Activated naive CD4-positive, alpha-beta T cell treated with anti-CD3 and anti-CD28 coated beads for 36 hours (primary cell): ENCODE data around the gene VWA2. TPM values are rescaled to one million over a fixed set of nuclear protein-coding genes. Genes with fewer than 3 reads are reported as not detected.

Experiments used
- CTCF ChIA-PET: fragments of 350-600 bp; sonication (Branson Sonifier 250); formaldehyde crosslinking; loops from one replicate; lab custom pipeline; 2021; ENCODE audit warnings: antibody characterized with exemption; lab: Charles Lee
- DNase-seq: peaks from one replicate; pipeline ENCODE4 v3.0.0-alpha.2; 2020
- H3K27ac Mint-ChIP-seq: one replicate; pipeline ENCODE4 v1.8.0; 2021; ENCODE audit warnings: mild to moderate bottlenecking, mixed read lengths
- H3K27me3 Mint-ChIP-seq: one replicate; pipeline ENCODE4 v1.8.0; 2021; ENCODE audit warnings: low read depth, mixed read lengths
- H3K36me3 Mint-ChIP-seq: one replicate; pipeline ENCODE4 v1.8.0; 2021; ENCODE audit warnings: low read depth, mixed read lengths
- H3K4me1 Mint-ChIP-seq: one replicate; pipeline ENCODE4 v1.8.0; 2021; ENCODE audit warnings: low read depth, mixed read lengths
- H3K4me3 Mint-ChIP-seq: one replicate; pipeline ENCODE4 v1.8.0; 2021; ENCODE audit warnings: mild to moderate bottlenecking, moderate library complexity, mixed read lengths
- H3K9me3 Mint-ChIP-seq: one replicate; pipeline ENCODE4 v1.8.0; 2021; ENCODE audit warnings: mixed read lengths
- intact Hi-C: fragments of 100-400 bp; cut with micrococcal nuclease; formaldehyde crosslinking; loops from one replicate; pipeline ENCODE4 v1.15.1; 2023
- total RNA-seq, 2 experiments: library from RNA; stranded (reverse); gene quantifications; one replicate each; pipeline ENCODE4 v1.2.3, GENCODE V29; 2021

Gene VWA2
- total RNA-seq, 2 experiments from 2014 or later: not detected

GRCh38 chr10:114250716-114251115 lies 11.7 kb downstream of the VWA2 start:
- intact Hi-C loops: no loop called here
- H3K27me3 Mint-ChIP-seq: peaks cover 3% of the 10 kb centered on the region
- no peak for DNase-seq

GRCh38 chr10:114252092-114252491 lies 13.0 kb downstream of the VWA2 start:
- Mint-ChIP-seq H3K4me1 (no peaks in the 10 kb centered on the region), H3K4me3 (no peak overlapping the region), H3K27me3 (peaks cover 3% of the 10 kb centered on the region), H3K27ac (no peak overlapping the region), H3K9me3 (no peaks in the 10 kb centered on the region), H3K36me3 (no peaks in the 10 kb centered on the region)
- CTCF ChIA-PET: no interaction called here
- no peak for DNase-seq
- intact Hi-C loops: no loop called here

More at GRCh38 chr10:114250716-114251115, 11.7 kb downstream of the VWA2 start:
- Mint-ChIP-seq H3K27ac (no peak overlapping the region), H3K9me3 (no peaks in the 10 kb centered on the region), H3K36me3 (no peaks in the 10 kb centered on the region), H3K4me3 (no peak overlapping the region), H3K4me1 (no peaks in the 10 kb centered on the region)
- CTCF ChIA-PET: no interaction called here

GRCh38 chr10:114252883-114253282 lies 13.8 kb downstream of the VWA2 start:
- Mint-ChIP-seq H3K9me3 (no peaks in the 10 kb centered on the region), H3K27ac (no peak overlapping the region), H3K4me3 (no peak overlapping the region), H3K36me3 (no peaks in the 10 kb centered on the region), H3K4me1 (no peaks in the 10 kb centered on the region), H3K27me3 (peaks cover 3% of the 10 kb centered on the region)
- DNase-seq: no peak
- CTCF ChIA-PET: no interaction called here
- intact Hi-C loops: no loop called here

- CTCF ChIA-PET: no interaction called here
These were observed 16.2 kb downstream of the VWA2 start for GRCh38 chr10:114255227-114255626.

DNA sequence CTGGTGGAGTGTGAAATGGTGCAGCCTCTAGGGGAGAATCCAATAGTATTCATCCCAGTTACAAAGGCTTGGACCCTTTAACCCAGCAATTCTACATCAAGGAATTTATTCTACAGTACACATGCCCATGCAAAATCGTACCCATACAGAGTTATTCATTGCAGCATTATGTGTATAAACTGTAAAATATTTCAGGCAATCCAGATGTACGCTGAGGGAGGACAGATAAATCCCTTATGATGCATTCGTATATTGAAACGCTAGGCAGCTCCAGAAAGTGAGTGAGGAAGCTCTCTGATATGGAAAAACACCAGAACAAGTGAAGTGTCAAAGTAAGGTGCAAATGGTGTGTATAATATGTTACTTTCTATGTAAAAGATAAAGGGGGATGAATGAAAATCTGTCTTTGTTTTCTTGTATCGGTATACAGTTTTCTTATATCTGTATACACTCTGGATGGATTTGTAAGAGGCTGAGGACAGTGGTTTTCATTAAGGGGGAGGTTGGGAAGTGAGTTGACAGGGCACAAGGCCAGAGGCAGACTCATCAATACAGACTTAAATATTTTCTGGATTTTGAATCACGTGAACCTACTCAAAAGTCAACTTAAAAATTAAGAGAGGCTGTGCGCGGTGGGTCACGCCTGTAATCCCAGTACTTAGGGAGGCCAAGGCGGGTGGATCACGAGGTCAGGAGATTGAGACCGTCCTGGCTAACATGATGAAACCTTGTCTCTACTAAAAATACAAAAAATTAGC lies 17.1 kb downstream of the VWA2 start:
- CTCF ChIA-PET: interaction anchor here (0.6 kb wide), 1 partner anchor 88 kb away, joined by 3 read pairs; no protein-coding TSS in a partner anchor
- Mint-ChIP-seq H3K27ac (no peak overlapping the region), H3K27me3 (no peaks in the 10 kb centered on the region), H3K4me1 (peaks cover 6% of the 10 kb centered on the region), H3K36me3 (no peaks in the 10 kb centered on the region), H3K9me3 (no peaks in the 10 kb centered on the region), H3K4me3 (no peak overlapping the region)
- DNase-seq: no peak
- intact Hi-C loops: no loop called here

More at GRCh38 chr10:114255227-114255626, 16.2 kb downstream of the VWA2 start:
- no peak for DNase-seq
- Mint-ChIP-seq H3K9me3 (no peaks in the 10 kb centered on the region), H3K4me1 (peaks cover 6% of the 10 kb centered on the region), H3K4me3 (no peak overlapping the region), H3K27me3 (no peaks in the 10 kb centered on the region), H3K27ac (no peak overlapping the region), H3K36me3 (no peaks in the 10 kb centered on the region)
- intact Hi-C loops: no loop called here

- H3K27ac Mint-ChIP-seq: no peak overlapping the region
These were observed 17.8 kb downstream of the VWA2 start for GRCh38 chr10:114256822-114257221.

GRCh38 chr10:114257498-114257897 lies 18.4 kb downstream of the VWA2 start:
- no peak for DNase-seq
- CTCF ChIA-PET: no interaction called here
- Mint-ChIP-seq H3K27me3 (no peaks in the 10 kb centered on the region), H3K36me3 (no peaks in the 10 kb centered on the region), H3K9me3 (no peaks in the 10 kb centered on the region), H3K27ac (no peak overlapping the region), H3K4me1 (peaks cover 6% of the 10 kb centered on the region), H3K4me3 (no peak overlapping the region)
- intact Hi-C loops: no loop called here

More at GRCh38 chr10:114256822-114257221, 17.8 kb downstream of the VWA2 start:
- no peaks in the 10 kb centered on the region for H3K9me3 Mint-ChIP-seq
- no peak overlapping the region for H3K4me3 Mint-ChIP-seq
- intact Hi-C loops: no loop called here
- no peak for DNase-seq
- no peaks in the 10 kb centered on the region for H3K36me3 Mint-ChIP-seq
- CTCF ChIA-PET: interaction anchor here (0.6 kb wide), 1 partner anchor 88 kb away, joined by 3 read pairs; no protein-coding TSS in a partner anchor
- no peaks in the 10 kb centered on the region for H3K27me3 Mint-ChIP-seq
- peaks cover 6% of the 10 kb centered on the region for H3K4me1 Mint-ChIP-seq

DNA sequence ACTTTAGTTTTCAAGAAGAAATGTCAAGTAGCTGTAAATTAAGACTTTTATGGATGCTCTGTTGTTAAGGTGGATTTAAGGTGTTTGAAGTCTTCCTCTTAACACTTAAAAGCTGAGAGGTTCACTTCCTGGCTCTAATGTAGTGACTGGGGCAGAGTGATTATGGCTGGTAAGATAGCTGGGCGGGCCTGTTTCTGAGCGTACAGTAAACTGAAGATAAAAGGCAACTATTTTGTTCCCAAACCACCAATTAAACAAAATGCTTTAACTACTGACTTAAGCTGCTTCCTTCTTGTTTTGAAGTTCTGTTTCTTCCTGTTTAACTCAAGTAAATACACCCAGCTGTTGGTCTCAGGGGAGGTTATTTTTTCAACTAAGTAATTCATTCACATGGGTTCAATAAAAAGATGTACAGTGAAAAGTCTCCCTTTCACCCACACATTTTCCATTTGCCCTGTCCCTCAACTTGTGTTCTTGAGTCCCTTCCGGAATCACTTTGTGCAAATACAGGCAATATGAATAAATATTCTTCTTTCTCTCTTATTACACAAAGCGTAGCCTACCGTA lies 19.3 kb downstream of the VWA2 start:
- no peak for DNase-seq
- intact Hi-C loops: no loop called here
- CTCF ChIA-PET: no interaction called here
- H3K9me3 Mint-ChIP-seq: no peaks in the 10 kb centered on the region
- no peaks in the 10 kb centered on the region for H3K27me3 Mint-ChIP-seq
- H3K27ac Mint-ChIP-seq: no peak overlapping the region
- peaks cover 6% of the 10 kb centered on the region for H3K4me1 Mint-ChIP-seq
- no peak overlapping the region for H3K4me3 Mint-ChIP-seq
- H3K36me3 Mint-ChIP-seq: no peaks in the 10 kb centered on the region

GRCh38 chr10:114259824-114260223 lies 20.8 kb downstream of the VWA2 start:
- Mint-ChIP-seq H3K4me3 (no peak overlapping the region), H3K27ac (no peak overlapping the region), H3K4me1 (peaks cover 6% of the 10 kb centered on the region)

DNA sequence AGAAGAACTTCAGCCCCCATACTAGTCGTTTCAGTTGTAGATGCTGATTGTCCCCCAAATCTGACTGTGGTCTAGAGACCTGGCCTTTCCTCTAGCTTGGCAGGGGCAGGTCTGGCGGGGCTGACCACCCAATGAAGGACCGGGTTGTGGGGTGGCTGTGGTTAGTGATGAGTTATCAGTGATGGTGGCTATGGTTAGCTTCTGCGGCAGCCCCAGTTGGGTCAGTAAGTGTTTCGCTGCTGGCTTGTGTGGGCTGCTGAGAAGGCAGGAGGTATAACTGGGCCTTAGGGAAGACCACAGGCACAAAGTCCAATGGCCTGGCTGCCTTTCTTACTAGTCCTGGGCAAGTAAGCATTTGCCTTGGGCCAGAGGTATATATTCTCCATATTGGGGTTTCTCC lies 21.3 kb downstream of the VWA2 start:
- CTCF ChIA-PET: no interaction called here
- intact Hi-C loops: no loop called here
- DNase-seq: no peak

More at GRCh38 chr10:114259824-114260223, 20.8 kb downstream of the VWA2 start:
- H3K27me3 Mint-ChIP-seq: no peaks in the 10 kb centered on the region
- no peak for DNase-seq
- H3K36me3 Mint-ChIP-seq: no peaks in the 10 kb centered on the region
- intact Hi-C loops: no loop called here
- H3K9me3 Mint-ChIP-seq: no peaks in the 10 kb centered on the region
- CTCF ChIA-PET: no interaction called here

GRCh38 chr10:114261076-114261475 lies 22.0 kb downstream of the VWA2 start:
- Mint-ChIP-seq H3K4me1 (peaks cover 6% of the 10 kb centered on the region), H3K27ac (no peak overlapping the region), H3K27me3 (no peaks in the 10 kb centered on the region), H3K36me3 (no peaks in the 10 kb centered on the region), H3K9me3 (no peaks in the 10 kb centered on the region), H3K4me3 (no peak overlapping the region)
- CTCF ChIA-PET: no interaction called here
- intact Hi-C loops: no loop called here
- no peak for DNase-seq

More for the DNA sequence above, 21.3 kb downstream of the VWA2 start:
- H3K27ac Mint-ChIP-seq: no peak overlapping the region
- no peaks in the 10 kb centered on the region for H3K9me3 Mint-ChIP-seq
- H3K4me3 Mint-ChIP-seq: no peak overlapping the region
- no peaks in the 10 kb centered on the region for H3K27me3 Mint-ChIP-seq
- peaks cover 6% of the 10 kb centered on the region for H3K4me1 Mint-ChIP-seq
- H3K36me3 Mint-ChIP-seq: no peaks in the 10 kb centered on the region

- H3K4me3 Mint-ChIP-seq: no peak overlapping the region
- intact Hi-C loops: no loop called here
- H3K27me3 Mint-ChIP-seq: no peaks in the 10 kb centered on the region
- no peak for DNase-seq
- no peak overlapping the region for H3K27ac Mint-ChIP-seq
- no peaks in the 10 kb centered on the region for H3K36me3 Mint-ChIP-seq
- CTCF ChIA-PET: no interaction called here
- H3K9me3 Mint-ChIP-seq: no peaks in the 10 kb centered on the region
- H3K4me1 Mint-ChIP-seq: peaks cover 6% of the 10 kb centered on the region
These were observed 23.4 kb downstream of the VWA2 start for GRCh38 chr10:114262496-114262895.
